Naive thymus-derived CD8-positive, alpha-beta T cell (primary cell): Measurements from ENCODE around the gene WIZ. TPM values are rescaled to one million over a fixed set of nuclear protein-coding genes. Genes with fewer than 3 reads are reported as not detected.
A peak's percentile ranks its signal among the peaks of the same experiment; 100 is the strongest.
"Not testable (repeated sequence)": the region's sequence is repeated elsewhere in the genome, so short reads cannot be mapped to it uniquely, and the experiment has no call there.

Source experiments
- ATAC-seq, 2 donors: fragments of 150-1000 bp; cut with Tn5 transposase in 1 of 2; sonication (Bioruptor Pico), chemical (Tn5 transposase) in 1 of 2; 1 replicate in 1 of 2; 2 replicates in 1 of 2; pipeline ENCODE4 v1.10.0; 2021; ENCODE audit warnings: mild to moderate bottlenecking in 2 of 2, moderate library complexity in 2 of 2
- POLR2A ChIA-PET: fragments of 350-600 bp; sonication (Branson Sonifier 250); formaldehyde crosslinking; loops from one replicate; lab custom pipeline; 2021; ENCODE audit warnings: antibody characterized with exemption; lab: Charles Lee
- DNase-seq, 10 donors: peaks; one replicate each; pipeline versions ENCODE4 v3.0.0 to v3.0.0-alpha.2; 2020 to 2022
- H3K27ac Mint-ChIP-seq, 10 donors: one replicate each; pipeline ENCODE4 v1.8.0; 2020 to 2022; ENCODE audit warnings: mild to moderate bottlenecking in 10 of 10, mixed read lengths in 10 of 10, moderate library complexity in 4 of 10, inconsistent platforms in 1 of 10
- H3K27me3 Mint-ChIP-seq, 5 donors: one replicate each; pipeline ENCODE4 v1.8.0; 2021 to 2022; ENCODE audit warnings: mixed read lengths in 5 of 5
- H3K36me3 Mint-ChIP-seq, 3 donors: one replicate each; pipeline ENCODE4 v1.8.0; 2020 to 2022; ENCODE audit warnings: mixed read lengths in 3 of 3, mild to moderate bottlenecking in 2 of 3, inconsistent platforms in 1 of 3
- H3K4me1 Mint-ChIP-seq, 4 donors: one replicate each; pipeline ENCODE4 v1.8.0; 2021 to 2022; ENCODE audit warnings: mixed read lengths in 4 of 4
- H3K4me3 Mint-ChIP-seq, 10 donors: one replicate each; pipeline ENCODE4 v1.8.0; 2020 to 2022; ENCODE audit warnings: mild to moderate bottlenecking in 10 of 10, mixed read lengths in 10 of 10, moderate library complexity in 6 of 10, inconsistent platforms in 1 of 10
- H3K9me3 Mint-ChIP-seq, 9 donors: one replicate each; pipeline ENCODE4 v1.8.0; 2020 to 2022; ENCODE audit warnings: mixed read lengths in 9 of 9, mild to moderate bottlenecking in 3 of 9, inconsistent platforms in 1 of 9, moderate library complexity in 1 of 9
- polyA plus RNA-seq, 3 donors: library from polyadenylated mRNA; unstranded; fragments of 300-500 nt; fragmentation: Illumina TruSeq; gene quantifications; one replicate each; pipeline ENCODE4 v1.2.3, GENCODE V29; 2021
- total RNA-seq, 8 experiments: library from RNA in 2 of 8; stranded (reverse) in 2 of 8; gene quantifications; one replicate each; pipeline ENCODE4 v1.2.3 and lab custom pipeline; 2021 to 2026

The WIZ gene
- total and polyA plus RNA-seq, 5 experiments from 2014 or later, result 0.57 to 32.6 (median 2.0) TPM

DNA sequence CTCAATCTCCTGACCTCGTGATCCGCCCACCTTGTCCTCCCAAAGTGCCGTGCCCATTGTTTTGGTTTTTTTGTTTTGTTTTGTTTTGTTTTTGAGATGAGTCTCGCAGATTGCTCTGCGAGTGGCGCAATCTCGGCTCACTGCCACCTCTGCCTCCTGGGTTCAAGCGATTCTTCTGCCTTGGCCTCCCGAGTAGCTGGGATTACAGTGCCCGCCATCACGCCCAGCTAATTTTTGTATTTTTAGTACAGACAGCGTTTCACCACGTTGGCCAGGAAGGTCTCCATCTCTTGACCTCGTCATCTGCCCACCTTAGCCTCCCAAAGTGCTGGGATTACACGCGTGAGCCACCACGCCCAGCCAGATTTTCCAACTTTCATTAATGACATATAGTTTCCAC lies 54.5 kb downstream of the WIZ start:
- Mint-ChIP-seq H3K36me3 (peaks cover 0 to 85% (median 17%) of the 10 kb centered on the region in 3 donors), H3K27ac (peak overlapping the region in 2 of 10 donors; percentile 51 to 59)
- H3K9me3 Mint-ChIP-seq, ATAC-seq, H3K4me1 Mint-ChIP-seq, H3K4me3 Mint-ChIP-seq, POLR2A ChIA-PET, DNase-seq, H3K27me3 Mint-ChIP-seq: not testable (repeated sequence)

DNA sequence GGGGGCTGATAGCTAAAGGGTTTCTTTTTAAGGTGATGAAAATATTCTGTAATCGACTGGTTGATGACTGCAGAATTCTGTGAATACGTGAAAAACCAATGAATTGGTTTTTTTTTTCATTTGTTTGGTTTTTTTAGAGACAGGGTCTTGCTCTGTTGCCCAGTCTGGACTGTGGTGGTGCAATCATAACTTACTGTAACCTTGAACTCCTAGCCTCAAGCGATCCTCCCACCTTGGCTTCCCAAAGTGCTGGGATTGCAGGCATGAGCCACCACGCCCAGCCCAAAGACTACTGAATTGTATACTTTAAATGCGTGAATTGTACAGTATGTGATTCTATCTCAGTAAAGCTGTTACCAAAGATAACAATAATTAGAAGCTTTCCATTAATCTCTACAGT lies 55.3 kb downstream of the WIZ start:
- POLR2A ChIA-PET, result interaction anchor here (0.7 kb wide), 2 partner anchors 9 to 15 kb away, joined by 3 read pairs; no protein-coding TSS in a partner anchor
- DNase-seq, result no peak
- ATAC-seq, result no peak
- peaks cover 5 to 9% (median 7%) of the 10 kb centered on the region in 4 donors for H3K4me1 Mint-ChIP-seq
- H3K4me3 Mint-ChIP-seq, result no peak overlapping the region
- H3K9me3 Mint-ChIP-seq, result no peaks in the 10 kb centered on the region
- H3K36me3 Mint-ChIP-seq, result peaks cover 0 to 83% (median 17%) of the 10 kb centered on the region in 3 donors
- H3K27ac Mint-ChIP-seq, result peak overlapping the region in 2 of 10 donors; percentile 4 to 46
- no peaks in the 10 kb centered on the region for H3K27me3 Mint-ChIP-seq

DNA sequence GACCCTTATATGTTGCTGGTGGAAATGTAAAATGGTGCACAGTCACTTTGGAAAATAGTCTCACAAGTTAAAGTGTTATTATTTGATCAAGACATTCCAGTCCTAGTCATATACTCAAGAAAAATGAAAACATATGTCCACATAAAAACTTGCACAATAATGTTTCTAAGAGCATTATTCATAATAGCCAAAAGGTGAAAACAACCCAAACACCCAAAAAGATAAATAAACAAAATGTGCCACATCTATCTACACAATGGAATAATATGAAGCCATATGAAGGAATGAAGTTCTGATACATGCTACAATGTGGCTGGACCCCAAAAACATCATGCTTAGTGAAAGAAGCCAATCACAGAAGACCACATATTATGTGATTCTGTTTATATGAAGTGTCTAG lies 55.8 kb downstream of the WIZ start:
- Mint-ChIP-seq H3K27ac (peak overlapping the region in 2 of 10 donors; percentile 4 to 46), H3K36me3 (peaks cover 0 to 83% (median 17%) of the 10 kb centered on the region in 3 donors), H3K4me3 (no peak overlapping the region), H3K27me3 (no peaks in the 10 kb centered on the region), H3K4me1 (peaks cover 5 to 10% (median 9%) of the 10 kb centered on the region in 4 donors), H3K9me3 (no peaks in the 10 kb centered on the region)
- POLR2A ChIA-PET, result interaction anchor here (0.7 kb wide), 1 partner anchor 15 kb away, joined by 3 read pairs; no protein-coding TSS in a partner anchor
- no peak for DNase-seq
- no peak for ATAC-seq

DNA sequence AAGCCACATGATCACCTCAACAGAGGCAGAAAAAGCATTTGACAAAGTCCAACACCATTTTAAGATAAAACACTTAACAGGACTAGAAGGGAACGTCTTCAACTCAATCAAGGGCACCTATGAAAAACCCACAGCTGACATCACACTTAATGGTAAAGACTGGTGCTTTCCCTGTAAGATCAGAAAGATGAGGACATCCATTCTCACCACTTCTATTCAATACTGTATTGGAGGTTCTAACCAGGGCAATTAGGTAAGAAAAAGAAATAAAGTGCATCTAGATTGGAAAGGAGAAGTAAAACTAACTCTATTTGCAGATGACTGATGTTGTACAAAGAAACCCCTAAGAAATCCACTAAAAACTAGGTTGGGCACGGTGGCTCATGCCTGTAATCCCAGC lies 58.9 kb downstream of the WIZ start:
- H3K27me3 Mint-ChIP-seq, result no peaks in the 10 kb centered on the region
- H3K9me3 Mint-ChIP-seq, result no peaks in the 10 kb centered on the region
- H3K4me3 Mint-ChIP-seq, result no peak overlapping the region
- ATAC-seq, result no peak
- POLR2A ChIA-PET, result no interaction called here
- H3K27ac Mint-ChIP-seq, result no peak overlapping the region
- H3K4me1 Mint-ChIP-seq, result peaks cover 2 to 10% (median 7%) of the 10 kb centered on the region in 4 donors
- peaks cover 0 to 68% (median 3%) of the 10 kb centered on the region in 3 donors for H3K36me3 Mint-ChIP-seq
- DNase-seq, result no peak

DNA sequence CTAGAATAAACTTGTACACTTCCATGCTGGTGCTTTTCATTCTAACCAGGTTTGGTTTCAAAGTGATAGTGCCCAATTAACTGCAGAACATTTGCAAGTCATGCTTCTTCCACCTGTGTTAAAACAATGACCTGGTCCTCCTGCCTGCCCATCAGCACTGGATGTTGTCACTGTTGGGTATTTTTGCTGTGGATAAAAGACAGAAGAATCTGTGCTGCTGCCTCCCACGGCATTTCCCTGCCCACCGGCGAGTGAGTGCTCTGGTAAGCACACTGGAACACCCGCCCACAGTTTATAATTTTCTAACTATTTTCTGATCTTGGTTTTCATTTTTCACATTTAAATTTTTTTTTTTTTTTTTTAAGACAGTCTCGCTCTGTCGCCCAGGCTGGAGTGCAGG lies 67.9 kb downstream of the WIZ start:
- H3K4me3 Mint-ChIP-seq, result peak overlapping the region in 7 of 10 donors; percentile 33 to 100 (median 88)
- H3K27me3 Mint-ChIP-seq, result no peaks in the 10 kb centered on the region
- DNase-seq (no peak), ATAC-seq (no peak)
- H3K27ac Mint-ChIP-seq, result peak overlapping the region in 7 of 10 donors; percentile 4 to 96 (median 48)
- POLR2A ChIA-PET, result interaction anchor here (0.7 kb wide), 1 partner anchor 989 kb away, joined by 6 read pairs; no protein-coding TSS in a partner anchor
- H3K36me3 Mint-ChIP-seq, result peaks cover 0 to 8% (median 0%) of the 10 kb centered on the region in 3 donors
- H3K4me1 Mint-ChIP-seq, result peaks cover 15 to 27% (median 26%) of the 10 kb centered on the region in 4 donors
- H3K9me3 Mint-ChIP-seq, result no peaks in the 10 kb centered on the region

DNA sequence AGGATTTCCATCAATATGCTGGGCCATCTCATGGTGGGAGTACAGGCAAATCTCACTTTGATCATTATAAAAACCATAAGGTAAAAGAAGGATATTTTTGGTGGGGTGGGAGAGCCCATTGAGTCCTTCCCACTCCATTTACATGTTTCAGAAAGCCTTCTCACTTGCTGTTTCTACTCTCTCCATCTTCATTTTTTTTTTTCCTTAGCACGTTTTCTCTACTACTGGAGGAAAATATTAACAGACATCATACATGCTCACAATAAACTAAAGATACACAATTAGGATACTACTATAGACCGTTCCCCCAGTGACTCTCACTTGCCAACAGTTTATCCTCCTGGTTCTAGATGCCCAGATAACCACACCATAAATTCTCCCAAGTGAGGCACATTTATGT lies 68.3 kb downstream of the WIZ start:
- Mint-ChIP-seq H3K36me3 (peaks cover 0 to 6% (median 0%) of the 10 kb centered on the region in 3 donors), H3K4me3 (peak overlapping the region in 8 of 10 donors; percentile 18 to 100 (median 88)), H3K27me3 (no peaks in the 10 kb centered on the region), H3K4me1 (peaks cover 18 to 32% (median 30%) of the 10 kb centered on the region in 4 donors), H3K9me3 (no peaks in the 10 kb centered on the region), H3K27ac (peak overlapping the region in 7 of 10 donors; percentile 7 to 96 (median 48))
- no peak for DNase-seq
- ATAC-seq, result no peak
- POLR2A ChIA-PET, result no interaction called here

DNA sequence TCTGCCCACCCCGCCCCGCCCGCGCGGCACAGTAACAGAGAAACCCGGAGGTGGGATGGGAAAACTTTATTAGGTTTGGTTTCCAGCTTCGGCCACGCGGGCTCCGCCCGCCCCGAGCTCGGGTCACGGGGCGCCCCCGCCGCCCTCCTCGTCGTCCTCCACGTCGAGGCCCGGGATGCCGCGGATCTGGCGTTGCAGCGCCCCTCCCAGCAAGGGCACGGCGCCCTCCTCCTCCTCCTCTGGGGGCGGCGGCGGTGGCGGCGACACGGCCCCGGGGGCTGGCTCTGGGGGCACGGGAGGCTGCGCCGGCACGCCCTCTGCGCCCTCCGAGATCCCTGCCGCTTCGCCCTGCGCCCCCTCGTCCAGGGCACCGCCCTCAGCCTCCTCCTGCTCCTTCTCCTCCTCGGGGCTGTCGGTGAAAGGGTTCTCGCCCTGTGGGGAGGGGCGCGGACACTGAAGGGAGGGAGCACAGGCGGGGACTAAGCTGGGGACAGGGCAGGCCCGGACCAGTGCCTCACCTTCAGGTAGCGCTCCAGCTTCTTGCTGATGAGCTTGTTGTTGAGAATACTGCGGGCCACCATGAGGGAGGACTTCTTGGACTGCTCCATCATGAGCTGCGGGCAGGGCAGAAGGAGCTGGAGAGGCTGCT lies 69.6 kb downstream of the WIZ start:
- Mint-ChIP-seq H3K9me3 (no peaks in the 10 kb centered on the region), H3K4me1 (peaks cover 18 to 36% (median 32%) of the 10 kb centered on the region in 4 donors)
- ATAC-seq, result peak; percentile 45 to 53

DNA sequence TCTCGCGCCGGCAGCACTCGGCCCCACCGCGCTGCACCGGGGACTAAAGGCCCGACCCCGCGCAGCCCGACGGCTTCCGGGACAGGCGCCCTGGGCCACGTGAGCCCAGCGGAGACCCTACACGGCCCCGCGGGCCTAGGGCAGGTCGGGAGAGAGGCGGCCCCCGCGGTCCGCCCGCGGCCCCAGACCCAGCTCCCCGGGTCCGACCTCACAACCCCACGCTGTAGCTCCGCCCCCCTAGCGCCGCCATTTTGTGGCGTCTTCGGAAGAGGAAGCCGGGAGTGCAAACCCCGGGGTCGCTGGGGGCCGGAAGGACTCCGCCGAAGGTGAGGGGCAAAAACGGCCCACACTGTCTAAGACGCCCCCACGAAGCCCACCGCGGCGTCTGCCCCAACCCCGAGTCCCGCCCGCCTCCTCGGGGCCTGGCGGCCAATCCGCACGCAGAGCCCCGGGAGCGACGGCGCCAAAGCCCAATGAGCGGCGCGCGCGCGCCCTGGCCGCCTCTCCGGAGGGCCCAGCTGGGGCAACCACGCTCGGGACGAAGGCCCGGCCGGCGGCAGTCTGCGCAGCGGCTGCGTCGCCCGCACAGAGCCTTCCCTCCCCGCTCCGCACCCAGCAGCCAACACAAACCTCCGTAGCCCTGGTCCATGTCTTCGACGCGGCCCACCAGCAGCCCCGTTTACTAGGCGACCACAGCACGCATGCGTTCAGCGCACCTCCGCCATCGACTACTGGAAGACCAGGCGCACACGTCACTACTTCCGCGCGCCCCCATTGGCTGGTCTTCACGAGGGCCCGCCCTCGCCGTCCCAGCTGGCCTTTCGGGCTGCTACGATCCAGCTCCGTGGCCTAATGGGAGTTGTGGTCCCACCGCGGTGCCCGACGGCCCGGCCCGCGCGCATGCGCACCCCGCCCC lies 70.4 kb downstream of the WIZ start, which contains the start of gene AKAP8:
Gene AKAP8, minus strand, starts transcription at position 705 of the 916 bp plus-strand sequence. Its CDS starts 56 bp downstream, at position 649.
- POLR2A ChIA-PET, result interaction anchor here (0.6 to 5.9 kb wide), 29 partner anchors 8 to 991 kb away, joined by 3 to 110 read pairs (median 5); partner anchors contain the start of genes AKAP8L, BRD4 and RASAL3
- Mint-ChIP-seq H3K36me3 (peaks cover 0 to 9% (median 0%) of the 10 kb centered on the region in 3 donors), H3K27me3 (no peaks in the 10 kb centered on the region), H3K9me3 (no peaks in the 10 kb centered on the region), H3K27ac (peak within 1 kb of the TSS; percentile 96 to 100 (median 100)), H3K4me3 (peak within 1 kb of the TSS; percentile 92 to 100 (median 98)), H3K4me1 (peaks cover 18 to 43% (median 36%) of the 10 kb centered on the region in 4 donors)
- DNase-seq, result peak; percentile 96 to 99 (median 98)
- ATAC-seq, result peak; percentile 86 to 92

More for the DNA sequence above, 69.6 kb downstream of the WIZ start:
- H3K36me3 Mint-ChIP-seq, result peaks cover 0 to 9% (median 0%) of the 10 kb centered on the region in 3 donors
- H3K27ac Mint-ChIP-seq, result peak overlapping the region; percentile 80 to 100 (median 97)
- H3K27me3 Mint-ChIP-seq, result no peaks in the 10 kb centered on the region
- peak in 2 of 10 donors; percentile 76 to 96 for DNase-seq
- peak overlapping the region; percentile 92 to 100 (median 98) for H3K4me3 Mint-ChIP-seq
- POLR2A ChIA-PET, result interaction anchor here (0.7 to 5.9 kb wide), 21 partner anchors 9 to 990 kb away, joined by 3 to 110 read pairs (median 6); partner anchors contain the start of genes AKAP8L, BRD4 and RASAL3

DNA sequence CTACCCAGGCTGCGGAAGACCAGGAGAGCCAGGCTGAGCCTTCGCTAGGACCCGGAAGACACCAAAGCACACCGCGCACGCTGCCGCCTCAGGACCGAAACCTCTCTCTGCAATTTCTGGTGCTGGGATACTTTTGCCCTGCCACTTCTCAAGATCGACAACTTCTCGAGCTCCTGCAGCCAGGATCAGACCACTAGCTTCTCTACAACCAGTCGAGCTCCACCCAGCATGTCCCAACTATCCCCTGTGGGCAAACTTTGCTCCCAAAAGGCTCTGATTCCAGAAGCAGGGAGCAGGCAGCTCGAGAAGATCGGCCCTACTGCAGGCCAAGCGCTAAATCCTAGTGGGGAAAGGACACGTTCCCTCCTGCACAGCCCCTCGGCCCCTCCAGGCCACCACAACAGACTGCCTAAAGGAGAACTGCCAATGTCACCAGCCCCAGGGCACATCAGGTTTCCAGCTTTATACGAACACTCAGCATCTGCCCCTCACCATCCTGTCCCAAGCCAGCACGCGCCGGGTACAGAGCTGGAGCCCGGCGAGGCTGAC lies 71.1 kb downstream of the WIZ start:
- no peak for ATAC-seq
- Mint-ChIP-seq H3K27ac (peak overlapping the region; percentile 92 to 100 (median 96)), H3K27me3 (no peaks in the 10 kb centered on the region), H3K9me3 (no peaks in the 10 kb centered on the region), H3K36me3 (peaks cover 0 to 13% (median 0%) of the 10 kb centered on the region in 3 donors), H3K4me1 (peaks cover 18 to 45% (median 38%) of the 10 kb centered on the region in 4 donors), H3K4me3 (peak overlapping the region; percentile 92 to 100 (median 98))
- peak in 7 of 10 donors; percentile 20 to 54 (median 37) for DNase-seq
- POLR2A ChIA-PET, result interaction anchor here (0.6 to 5.9 kb wide), 21 partner anchors 9 to 254 kb away, joined by 3 to 110 read pairs (median 6); partner anchors contain the start of genes AKAP8L, BRD4 and RASAL3

DNA sequence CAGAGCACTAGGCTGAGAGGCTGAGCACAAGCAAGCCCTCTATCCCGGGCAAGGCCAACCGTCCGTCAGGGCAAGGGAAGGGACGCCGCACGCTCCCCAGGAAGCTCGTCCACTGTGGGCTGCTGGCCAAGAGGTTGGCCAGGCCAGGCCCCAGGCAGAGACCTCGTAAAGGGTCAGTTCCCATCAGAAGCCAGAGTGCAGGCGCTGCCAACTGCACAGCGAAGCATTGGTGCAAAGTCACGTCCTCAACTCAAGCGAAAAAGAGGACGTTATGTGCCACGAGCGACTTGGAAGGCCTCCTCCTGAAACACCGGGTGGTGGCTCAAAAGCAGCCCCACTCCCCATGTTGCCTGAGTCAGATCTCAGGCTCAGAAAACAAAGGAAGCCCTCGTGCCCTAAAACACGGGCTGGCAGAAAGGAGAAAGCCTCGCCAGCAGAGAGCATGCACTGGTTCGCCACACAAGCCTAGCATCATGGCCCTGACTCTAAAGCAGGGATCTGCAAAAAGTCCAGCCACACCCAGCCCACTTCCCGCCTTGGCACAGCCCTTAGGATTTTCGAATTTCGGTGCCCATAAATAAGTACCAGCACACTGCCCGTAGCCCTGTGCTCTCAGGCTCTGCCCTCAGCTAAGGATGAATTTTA lies 74.8 kb downstream of the WIZ start:
- H3K27ac Mint-ChIP-seq, result peak overlapping the region in 4 of 10 donors; percentile 7 to 56 (median 22)
- POLR2A ChIA-PET, result interaction anchor here (1.1 to 1.3 kb wide), 2 partner anchors 41 to 44 kb away, joined by 3 read pairs; partner anchors contain the start of gene AKAP8L
- H3K4me3 Mint-ChIP-seq, result peak overlapping the region in 2 of 10 donors; percentile 14 to 34
- no peak for DNase-seq
- H3K9me3 Mint-ChIP-seq, result no peaks in the 10 kb centered on the region
- H3K36me3 Mint-ChIP-seq, result peaks cover 0 to 48% (median 0%) of the 10 kb centered on the region in 3 donors
- peaks cover 13 to 38% (median 31%) of the 10 kb centered on the region in 4 donors for H3K4me1 Mint-ChIP-seq
- no peaks in the 10 kb centered on the region for H3K27me3 Mint-ChIP-seq
- ATAC-seq, result no peak

DNA sequence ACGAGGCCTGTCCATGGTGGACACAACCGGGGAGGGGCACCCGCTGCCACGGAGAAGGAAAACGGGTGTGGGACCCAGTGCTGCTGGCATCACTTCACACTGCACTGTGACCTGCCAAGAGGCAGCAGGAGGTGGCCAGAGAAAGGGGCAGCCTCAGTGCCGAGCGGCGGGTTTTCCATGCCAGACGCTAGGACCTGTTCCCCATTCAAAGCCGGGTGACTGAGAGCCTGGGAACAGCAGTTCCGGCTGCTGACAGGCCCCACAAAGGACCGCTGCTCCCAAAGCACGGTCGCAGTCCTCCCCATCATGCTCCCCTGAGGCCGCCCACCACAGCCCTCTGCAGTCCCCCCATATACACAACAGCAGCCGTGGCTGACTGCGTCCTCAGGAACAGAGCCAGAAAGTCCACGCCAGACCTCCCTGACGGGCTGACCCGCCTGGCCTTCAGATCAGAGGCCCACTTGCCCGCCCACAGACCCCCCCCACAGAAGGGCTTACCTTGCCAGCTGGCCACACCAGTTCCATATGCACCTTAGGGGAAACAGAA lies 75.6 kb downstream of the WIZ start:
- ATAC-seq (no peak), DNase-seq (no peak)
- POLR2A ChIA-PET, result interaction anchor here (1.1 kb wide), 1 partner anchor 45 kb away, joined by 3 read pairs; the partner anchor contains the start of gene AKAP8L
- Mint-ChIP-seq H3K4me3 (no peak overlapping the region), H3K9me3 (no peaks in the 10 kb centered on the region), H3K27ac (peak overlapping the region in 1 of 10 donors; percentile 56), H3K27me3 (no peaks in the 10 kb centered on the region), H3K36me3 (peaks cover 0 to 52% (median 0%) of the 10 kb centered on the region in 3 donors), H3K4me1 (peaks cover 13 to 38% (median 31%) of the 10 kb centered on the region in 4 donors)
